ENCODE measurements around the gene PDE4D. TPM values are rescaled to one million over a fixed set of nuclear protein-coding genes. Genes with fewer than 3 reads are reported as not detected.

PDE4D gene
- total RNA-seq, 4 donors from 2014 or later, result 14.7 to 36.3 (median 24.7) TPM

DNA sequence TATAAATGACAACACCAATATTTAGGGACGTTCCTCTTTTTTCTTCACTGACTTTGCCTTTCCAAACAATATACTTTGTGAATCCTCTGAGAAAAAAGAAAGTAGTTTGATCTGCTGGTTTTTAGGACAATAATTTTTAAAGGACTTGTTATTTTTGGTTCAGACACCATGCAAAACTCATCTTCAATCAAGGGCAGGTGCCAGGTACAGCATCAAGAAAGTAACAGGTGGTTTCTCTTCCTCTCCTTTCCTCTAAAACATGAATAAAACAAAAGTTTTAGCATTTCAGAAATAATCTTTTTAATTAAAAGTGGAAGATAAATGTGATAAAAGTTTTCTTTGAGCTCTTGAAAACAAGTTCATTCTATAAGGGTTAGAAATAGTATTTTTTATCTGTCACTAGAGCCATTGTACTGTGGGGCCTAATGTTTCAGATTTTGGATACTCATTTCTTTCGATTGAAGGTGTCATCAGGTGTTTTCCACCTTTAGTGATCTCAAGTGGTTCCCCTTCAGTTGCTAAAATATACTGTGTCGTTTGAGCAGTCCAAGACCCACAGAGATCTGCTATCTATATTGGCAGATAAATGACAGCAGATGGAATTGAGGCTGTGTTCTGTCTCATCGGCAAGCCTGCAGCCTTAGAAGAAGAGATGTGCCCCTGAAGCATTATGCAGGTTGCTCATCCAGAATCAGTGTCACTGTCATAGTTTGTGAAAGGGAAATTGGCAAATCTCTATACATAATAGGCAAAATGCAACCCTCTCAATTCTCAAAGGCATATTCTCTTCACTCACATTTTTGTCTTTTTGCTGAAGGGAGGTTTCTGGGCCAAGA is 499.7 kb downstream of the PDE4D start:
- no peak overlapping the region for H3K27ac ChIP-seq
- H3K4me1 ChIP-seq, result no peaks in the 10 kb centered on the region
- no peak for DNase-seq
- no peaks in the 10 kb centered on the region for H3K9me3 ChIP-seq
- 64 to 71% methylated on average over 4 of the region's 4 CpGs for WGBS, 2 donors
- no peaks in the 10 kb centered on the region for H3K27me3 ChIP-seq
- TF ChIP-seq POLR2A (IDR thresholded peaks at IDR 0.05), result no peak
- TF ChIP-seq, protein P1, sequence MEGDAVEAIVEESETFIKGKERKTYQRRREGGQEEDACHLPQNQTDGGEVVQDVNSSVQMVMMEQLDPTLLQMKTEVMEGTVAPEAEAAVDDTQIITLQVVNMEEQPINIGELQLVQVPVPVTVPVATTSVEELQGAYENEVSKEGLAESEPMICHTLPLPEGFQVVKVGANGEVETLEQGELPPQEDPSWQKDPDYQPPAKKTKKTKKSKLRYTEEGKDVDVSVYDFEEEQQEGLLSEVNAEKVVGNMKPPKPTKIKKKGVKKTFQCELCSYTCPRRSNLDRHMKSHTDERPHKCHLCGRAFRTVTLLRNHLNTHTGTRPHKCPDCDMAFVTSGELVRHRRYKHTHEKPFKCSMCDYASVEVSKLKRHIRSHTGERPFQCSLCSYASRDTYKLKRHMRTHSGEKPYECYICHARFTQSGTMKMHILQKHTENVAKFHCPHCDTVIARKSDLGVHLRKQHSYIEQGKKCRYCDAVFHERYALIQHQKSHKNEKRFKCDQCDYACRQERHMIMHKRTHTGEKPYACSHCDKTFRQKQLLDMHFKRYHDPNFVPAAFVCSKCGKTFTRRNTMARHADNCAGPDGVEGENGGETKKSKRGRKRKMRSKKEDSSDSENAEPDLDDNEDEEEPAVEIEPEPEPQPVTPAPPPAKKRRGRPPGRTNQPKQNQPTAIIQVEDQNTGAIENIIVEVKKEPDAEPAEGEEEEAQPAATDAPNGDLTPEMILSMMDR (IDR thresholded peaks at IDR 0.05), result no peak
- H3K36me3 ChIP-seq, result no peaks in the 10 kb centered on the region
- no peak overlapping the region for H3K4me3 ChIP-seq (replicated peaks in 1 of 3)
- intact Hi-C loops (cut with DNase I), result loop anchor here (10.0 kb wide), 1 partner anchor 101 kb away; no protein-coding TSS in a partner anchor

DNA sequence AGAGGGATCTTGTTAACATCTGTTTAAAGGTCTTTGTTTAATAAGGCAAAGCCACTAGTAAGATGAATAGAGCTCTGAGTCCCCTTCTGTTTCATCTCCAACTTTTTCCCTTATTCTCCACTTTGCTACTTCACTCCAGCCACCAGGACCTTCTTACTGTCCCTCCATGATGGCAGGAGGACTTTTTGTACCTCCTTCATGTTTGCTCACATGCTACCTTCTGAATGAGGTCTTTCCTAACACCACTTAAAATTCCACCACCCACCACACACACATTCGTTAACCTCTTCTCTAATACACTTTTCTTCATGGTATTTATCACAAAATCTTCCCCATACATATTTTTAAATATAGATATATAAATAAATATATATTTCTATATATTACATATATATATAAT is 501.9 kb downstream of the PDE4D start:
- TF ChIP-seq, protein P1 (IDR thresholded peaks at IDR 0.05), result no peak
- TF ChIP-seq POLR2A (IDR thresholded peaks at IDR 0.05), result no peak
- WGBS, 2 donors, result 76 to 79% methylated on average over 1 of the region's 1 CpG
- H3K27me3 ChIP-seq, result no peaks in the 10 kb centered on the region
- H3K4me1 ChIP-seq, result no peaks in the 10 kb centered on the region
- intact Hi-C loops (cut with DNase I), result loop anchor here (10.0 kb wide), 1 partner anchor 103 kb away; no protein-coding TSS in a partner anchor
- H3K9me3 ChIP-seq, result no peaks in the 10 kb centered on the region
- H3K27ac ChIP-seq, result no peak overlapping the region
- no peak for DNase-seq
- H3K36me3 ChIP-seq, result no peaks in the 10 kb centered on the region
- no peak overlapping the region for H3K4me3 ChIP-seq (replicated peaks in 1 of 3)

DNA sequence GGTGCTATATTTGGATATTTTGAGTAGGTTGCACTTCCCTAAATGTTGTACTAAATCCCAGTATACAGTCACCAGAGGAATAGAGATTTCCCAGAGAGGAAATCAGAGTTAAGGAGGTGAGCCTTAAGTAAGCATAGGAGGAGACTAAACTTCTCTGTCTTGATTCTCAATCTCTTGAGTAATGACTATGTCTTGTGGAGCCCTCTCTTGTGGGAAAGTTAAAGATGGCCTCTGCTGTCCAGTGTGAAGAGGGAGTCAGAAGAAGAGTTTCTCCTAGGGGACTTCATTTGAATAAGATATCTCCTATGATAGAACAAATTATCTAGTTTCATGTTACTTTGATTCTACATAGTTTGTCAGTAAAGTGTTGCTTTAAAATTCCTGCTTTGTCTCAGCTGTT is 502.5 kb downstream of the PDE4D start:
- Histone ChIP-seq H3K27me3 (no peaks in the 10 kb centered on the region), H3K4me1 (no peaks in the 10 kb centered on the region), H3K36me3 (no peaks in the 10 kb centered on the region), H3K27ac (no peak overlapping the region), H3K4me3 (replicated peaks in 1 of 3) (no peak overlapping the region), H3K9me3 (no peaks in the 10 kb centered on the region)
- no peak for TF ChIP-seq POLR2A (IDR thresholded peaks at IDR 0.05)
- TF ChIP-seq, protein P1 (IDR thresholded peaks at IDR 0.05), result no peak
- intact Hi-C loops (cut with DNase I), result loop anchor here (10.0 kb wide), 1 partner anchor 104 kb away; no protein-coding TSS in a partner anchor
- DNase-seq, result no peak

DNA sequence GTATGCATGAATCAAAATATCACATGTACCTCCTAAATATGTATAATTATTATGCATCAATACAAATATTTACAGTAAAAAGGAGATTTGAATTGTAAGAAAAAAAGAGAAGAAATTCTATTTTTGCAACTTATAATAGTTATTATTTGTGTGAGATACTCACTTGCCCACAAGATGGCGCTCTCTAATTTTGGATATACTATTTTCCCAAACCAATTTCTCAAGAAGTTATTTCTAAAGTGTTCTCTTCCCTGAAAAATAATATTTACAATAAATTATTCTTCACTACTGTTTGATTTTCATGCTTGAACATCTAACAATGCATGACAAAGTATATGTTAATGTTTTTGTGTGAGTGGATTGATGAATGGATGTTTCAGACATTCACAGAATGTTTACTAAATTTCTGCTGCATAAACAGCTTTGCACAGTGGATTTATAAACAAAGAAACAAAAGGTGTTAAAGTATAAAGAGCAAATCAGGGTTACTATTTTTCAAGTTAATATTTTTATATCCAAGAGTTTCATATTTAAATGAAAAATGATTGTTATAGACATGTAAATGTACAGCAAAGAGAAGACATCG is 503.4 kb downstream of the PDE4D start:
- no peaks in the 10 kb centered on the region for H3K27me3 ChIP-seq
- DNase-seq, result no peak

More for the DNA sequence above, 503.4 kb downstream of the PDE4D start:
- Histone ChIP-seq H3K4me3 (replicated peaks in 1 of 3) (no peak overlapping the region), H3K27ac (no peak overlapping the region), H3K36me3 (no peaks in the 10 kb centered on the region), H3K4me1 (no peaks in the 10 kb centered on the region), H3K9me3 (no peaks in the 10 kb centered on the region)
- intact Hi-C loops (cut with DNase I), result loop anchor here (10.0 kb wide), 1 partner anchor 105 kb away; no protein-coding TSS in a partner anchor
- 47 to 48% methylated on average over 2 of the region's 2 CpGs for WGBS, 2 donors
- TF ChIP-seq, protein P1 (IDR thresholded peaks at IDR 0.05), result peak; percentile 29 to 66 (median 51)
- TF ChIP-seq POLR2A (IDR thresholded peaks at IDR 0.05), result no peak
